Panc1 (cell line): ENCODE measurements around the gene KRTAP16-1. TPM values are rescaled to one million over a fixed set of nuclear protein-coding genes. Genes with fewer than 3 reads are reported as not detected.

Source experiments
- ATAC-seq: fragments of 200-7000 bp; cut with Tn5 transposase; 2 replicates; pipeline ENCODE4 v1.9.1; 2020; ENCODE audit warnings: mild to moderate bottlenecking, moderate library complexity
- BruUV-seq: library from RNA; stranded (reverse); fragments of 400-500 nt; replicated peaks from 2 replicates; lab custom pipeline; 2021; lab: Mats Ljungman, UMichigan
- CTCF ChIA-PET: fragments of 300-600 bp; sonication (Branson Sonifier 250); formaldehyde crosslinking; loops from one replicate; lab custom pipeline; 2022; ENCODE audit warnings: antibody characterized with exemption; lab: Charles Lee
- POLR2A ChIA-PET: fragments of 300-600 bp; sonication (Branson Sonifier 250); formaldehyde crosslinking; loops from one replicate; lab custom pipeline; 2022; ENCODE audit warnings: antibody characterized with exemption; lab: Charles Lee
- DNase-seq: peaks from one replicate; pipeline ENCODE4 v3.0.0-alpha.2; 2010; ENCODE audit warnings: low read depth, low spot score
- H3K27ac ChIP-seq: 2 replicates; pipeline ENCODE4 v1.5.1; 2011; ENCODE audit warnings: mild to moderate bottlenecking, low read length, inconsistent platforms
- H3K27me3 ChIP-seq: fragments of 200-500 bp; sonication (Bioruptor generic); 2 replicates; pipeline ENCODE4 v1.6.0; 2014; ENCODE audit warnings: low read length, inconsistent platforms; ENCODE audit not compliant: control insufficient read depth, insufficient read depth
- H3K36me3 ChIP-seq: fragments of 200-500 bp; sonication (Bioruptor generic); 2 replicates; pipeline ENCODE4 v1.5.1; 2014; ENCODE audit warnings: inconsistent platforms, mild to moderate bottlenecking, low read length, moderate library complexity; ENCODE audit not compliant: control insufficient read depth, insufficient read depth
- H3K4me1 ChIP-seq: 2 replicates; pipeline ENCODE4 v1.5.1; 2011; ENCODE audit warnings: inconsistent platforms, mild to moderate bottlenecking, low read length, moderate library complexity; ENCODE audit not compliant: control insufficient read depth, insufficient read depth
- H3K4me3 ChIP-seq, 2 experiments: 2 replicates each; pipeline ENCODE4 v1.5.1; 2011 to 2012; ENCODE audit warnings: low read depth in 2 of 2, low read length in 2 of 2, mild to moderate bottlenecking in 2 of 2, inconsistent platforms in 1 of 2, moderate library complexity in 1 of 2
- H3K9me3 ChIP-seq: fragments of 200-500 bp; sonication (Bioruptor generic); 2 replicates; pipeline ENCODE4 v1.5.1; 2014; ENCODE audit warnings: low read depth, mild to moderate bottlenecking, inconsistent platforms, low read length, moderate library complexity; ENCODE audit not compliant: control insufficient read depth, insufficient read depth
- POLR2AphosphoS5 ChIP-seq: IDR thresholded peaks from 2 replicates; pipeline ENCODE4 v1.6.1; 2012; ENCODE audit warnings: mild to moderate bottlenecking, low read depth, low read length, moderate library complexity
- SIN3A ChIP-seq: IDR thresholded peaks from 2 replicates; pipeline ENCODE4 v1.6.1; 2012; ENCODE audit warnings: low read depth, mild to moderate bottlenecking, low read length, moderate library complexity, borderline replicate concordance; ENCODE audit not compliant: insufficient read depth
- TCF7L2 ChIP-seq: IDR thresholded peaks from 2 replicates; pipeline ENCODE4 v1.6.1; 2011; ENCODE audit warnings: mild to moderate bottlenecking, low read depth, low read length, inconsistent platforms
- in situ Hi-C: cut with HindIII; loops from 2 replicates; pipeline ENCODE4 v1.10.0; 2016; ENCODE audit warnings: low sequenced_read_pairs, low pct_unique_long_range_greater_than_20kb
- intact Hi-C: fragments of 100-400 bp; cut with micrococcal nuclease; formaldehyde crosslinking; loops from one replicate; pipeline ENCODE4 v1.10.0; 2022; ENCODE audit not compliant: unreplicated experiment
- total RNA-seq: library from RNA; stranded (reverse); gene quantifications from one replicate; pipeline ENCODE4 v1.2.1, GENCODE V29; 2021; ENCODE audit not compliant: unreplicated experiment
- TF ChIP-seq, protein P1 (sequence below): fragments of 450-650 bp; IDR thresholded peaks from 2 replicates; pipeline ENCODE4 v1.5.1; 2017; ENCODE audit warnings: mild to moderate bottlenecking
- TF ChIP-seq, protein P2 (sequence below), 2 experiments: IDR thresholded peaks; 2 replicates each; pipeline ENCODE4 v1.6.1; 2011 to 2012; ENCODE audit warnings: low read depth in 2 of 2, control low read depth in 1 of 2, low read length in 1 of 2, mild to moderate bottlenecking in 1 of 2, moderate library complexity in 1 of 2; ENCODE audit not compliant: insufficient read depth in 1 of 2

Gene KRTAP16-1
- total RNA-seq, 1 experiment from 2014 or later: not detected

DNA sequence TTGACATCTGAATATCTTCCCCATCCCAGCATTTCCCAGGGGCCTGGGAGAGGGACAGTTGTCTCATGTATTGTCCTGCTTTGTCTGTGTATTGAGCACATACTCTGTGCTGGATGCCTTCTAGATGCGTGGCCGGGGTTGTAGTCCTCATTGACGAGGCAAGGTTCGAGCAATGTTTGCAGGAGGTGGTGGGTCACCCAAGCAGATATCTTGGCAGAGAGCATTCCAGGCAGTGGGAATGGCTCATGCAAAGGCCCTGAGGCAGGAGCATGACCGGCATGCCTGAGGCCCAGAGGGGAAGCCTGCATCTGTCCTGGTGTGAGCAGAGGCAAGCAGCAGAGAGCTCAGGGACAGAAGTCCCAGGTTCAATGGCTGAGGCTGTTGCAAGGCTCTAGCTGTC is 24.0 kb upstream of the KRTAP16-1 start:
- Histone ChIP-seq H3K27me3 (no peaks in the 10 kb centered on the region), H3K9me3 (no peaks in the 10 kb centered on the region), H3K36me3 (no peaks in the 10 kb centered on the region), H3K4me1 (no peaks in the 10 kb centered on the region), H3K4me3 (no peak overlapping the region), H3K27ac (no peak overlapping the region)
- ATAC-seq: no peak
- ChIA-PET CTCF (no interaction called here), POLR2A (no interaction called here)
- BruUV-seq: no TSS peak
- DNase-seq: no peak
- in situ Hi-C loops (no loop called here), intact Hi-C loops (no loop called here)
- TF ChIP-seq SIN3A: no peak
- TF ChIP-seq, protein P1, sequence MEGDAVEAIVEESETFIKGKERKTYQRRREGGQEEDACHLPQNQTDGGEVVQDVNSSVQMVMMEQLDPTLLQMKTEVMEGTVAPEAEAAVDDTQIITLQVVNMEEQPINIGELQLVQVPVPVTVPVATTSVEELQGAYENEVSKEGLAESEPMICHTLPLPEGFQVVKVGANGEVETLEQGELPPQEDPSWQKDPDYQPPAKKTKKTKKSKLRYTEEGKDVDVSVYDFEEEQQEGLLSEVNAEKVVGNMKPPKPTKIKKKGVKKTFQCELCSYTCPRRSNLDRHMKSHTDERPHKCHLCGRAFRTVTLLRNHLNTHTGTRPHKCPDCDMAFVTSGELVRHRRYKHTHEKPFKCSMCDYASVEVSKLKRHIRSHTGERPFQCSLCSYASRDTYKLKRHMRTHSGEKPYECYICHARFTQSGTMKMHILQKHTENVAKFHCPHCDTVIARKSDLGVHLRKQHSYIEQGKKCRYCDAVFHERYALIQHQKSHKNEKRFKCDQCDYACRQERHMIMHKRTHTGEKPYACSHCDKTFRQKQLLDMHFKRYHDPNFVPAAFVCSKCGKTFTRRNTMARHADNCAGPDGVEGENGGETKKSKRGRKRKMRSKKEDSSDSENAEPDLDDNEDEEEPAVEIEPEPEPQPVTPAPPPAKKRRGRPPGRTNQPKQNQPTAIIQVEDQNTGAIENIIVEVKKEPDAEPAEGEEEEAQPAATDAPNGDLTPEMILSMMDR: no peak
- TF ChIP-seq TCF7L2: no peak
- TF ChIP-seq POLR2AphosphoS5: no peak
- TF ChIP-seq, protein P2, sequence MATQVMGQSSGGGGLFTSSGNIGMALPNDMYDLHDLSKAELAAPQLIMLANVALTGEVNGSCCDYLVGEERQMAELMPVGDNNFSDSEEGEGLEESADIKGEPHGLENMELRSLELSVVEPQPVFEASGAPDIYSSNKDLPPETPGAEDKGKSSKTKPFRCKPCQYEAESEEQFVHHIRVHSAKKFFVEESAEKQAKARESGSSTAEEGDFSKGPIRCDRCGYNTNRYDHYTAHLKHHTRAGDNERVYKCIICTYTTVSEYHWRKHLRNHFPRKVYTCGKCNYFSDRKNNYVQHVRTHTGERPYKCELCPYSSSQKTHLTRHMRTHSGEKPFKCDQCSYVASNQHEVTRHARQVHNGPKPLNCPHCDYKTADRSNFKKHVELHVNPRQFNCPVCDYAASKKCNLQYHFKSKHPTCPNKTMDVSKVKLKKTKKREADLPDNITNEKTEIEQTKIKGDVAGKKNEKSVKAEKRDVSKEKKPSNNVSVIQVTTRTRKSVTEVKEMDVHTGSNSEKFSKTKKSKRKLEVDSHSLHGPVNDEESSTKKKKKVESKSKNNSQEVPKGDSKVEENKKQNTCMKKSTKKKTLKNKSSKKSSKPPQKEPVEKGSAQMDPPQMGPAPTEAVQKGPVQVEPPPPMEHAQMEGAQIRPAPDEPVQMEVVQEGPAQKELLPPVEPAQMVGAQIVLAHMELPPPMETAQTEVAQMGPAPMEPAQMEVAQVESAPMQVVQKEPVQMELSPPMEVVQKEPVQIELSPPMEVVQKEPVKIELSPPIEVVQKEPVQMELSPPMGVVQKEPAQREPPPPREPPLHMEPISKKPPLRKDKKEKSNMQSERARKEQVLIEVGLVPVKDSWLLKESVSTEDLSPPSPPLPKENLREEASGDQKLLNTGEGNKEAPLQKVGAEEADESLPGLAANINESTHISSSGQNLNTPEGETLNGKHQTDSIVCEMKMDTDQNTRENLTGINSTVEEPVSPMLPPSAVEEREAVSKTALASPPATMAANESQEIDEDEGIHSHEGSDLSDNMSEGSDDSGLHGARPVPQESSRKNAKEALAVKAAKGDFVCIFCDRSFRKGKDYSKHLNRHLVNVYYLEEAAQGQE (IDR thresholded peaks at IDR 0.05; ENCODE audit: insufficient read depth in 1 of 2, low read depth in 2 of 2, low read length in 1 of 2): no peak

DNA sequence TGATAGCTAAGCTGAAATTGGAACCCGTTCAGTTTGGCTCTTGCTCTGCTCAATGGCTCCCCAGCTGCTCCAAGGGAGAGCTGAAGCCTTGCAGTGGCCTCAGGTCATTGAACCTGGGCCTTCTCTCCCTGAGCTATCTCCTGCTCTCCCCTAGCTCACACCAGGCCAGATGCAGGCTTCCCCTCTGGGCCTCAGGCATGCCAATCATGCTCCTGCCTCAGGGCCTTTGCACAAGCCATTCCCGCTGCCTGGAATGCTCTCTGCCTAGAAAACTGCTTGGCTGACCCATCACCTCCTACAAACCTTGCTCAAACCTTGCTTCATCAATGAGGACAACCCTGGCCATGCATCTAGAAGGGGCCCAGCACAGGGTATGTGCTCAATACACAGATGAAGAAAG is 23.1 kb upstream of the KRTAP16-1 start:
- Histone ChIP-seq H3K36me3 (no peaks in the 10 kb centered on the region), H3K27ac (no peak overlapping the region), H3K27me3 (no peaks in the 10 kb centered on the region), H3K4me3 (no peak overlapping the region), H3K9me3 (no peaks in the 10 kb centered on the region), H3K4me1 (no peaks in the 10 kb centered on the region)
- intact Hi-C loops (no loop called here), in situ Hi-C loops (no loop called here)
- CTCF ChIA-PET: interaction anchor here (0.6 to 1.1 kb wide), 2 partner anchors 216 to 483 kb away, joined by 3 read pairs; no protein-coding TSS in a partner anchor
- no peak for TF ChIP-seq TCF7L2
- no peak for TF ChIP-seq POLR2AphosphoS5
- TF ChIP-seq, protein P2 (IDR thresholded peaks at IDR 0.05; ENCODE audit: insufficient read depth in 1 of 2, low read depth in 2 of 2, low read length in 1 of 2): no peak
- TF ChIP-seq SIN3A: no peak
- TF ChIP-seq, protein P1: no peak
- no peak for DNase-seq
- ATAC-seq: no peak
- no TSS peak for BruUV-seq
- POLR2A ChIA-PET: interaction anchor here (0.6 kb wide), 1 partner anchor 1044 kb away, joined by 4 read pairs; no protein-coding TSS in a partner anchor
